Effector memory CD8-positive, alpha-beta T cell (primary cell): ENCODE data around the gene GP9.
"Not testable (repeated sequence)": the region's sequence is repeated elsewhere in the genome, so short reads cannot be mapped to it uniquely, and the experiment has no call there.

ENCODE experiments used
- ATAC-seq: fragments of 150-1000 bp; cut with Tn5 transposase; replicated peaks from 2 replicates; pipeline ENCODE4 v1.10.0; 2021; ENCODE audit warnings: mild to moderate bottlenecking, moderate library complexity
- DNase-seq, 3 experiments: peaks; one replicate each; pipeline ENCODE4 v3.0.0; 2021
- H3K27ac Mint-ChIP-seq, 2 donors: one replicate each; pipeline ENCODE4 v1.8.0; 2022; ENCODE audit warnings: mild to moderate bottlenecking in 2 of 2, mixed read lengths in 2 of 2, moderate library complexity in 2 of 2
- H3K27me3 Mint-ChIP-seq, 2 donors: one replicate each; pipeline ENCODE4 v1.8.0; 2022; ENCODE audit warnings: mixed read lengths in 2 of 2
- H3K36me3 Mint-ChIP-seq: one replicate; pipeline ENCODE4 v1.8.0; 2022; ENCODE audit warnings: mild to moderate bottlenecking, moderate library complexity, mixed read lengths; ENCODE audit not compliant: insufficient read depth
- H3K4me1 Mint-ChIP-seq, 2 donors: one replicate each; pipeline ENCODE4 v1.8.0; 2022; ENCODE audit warnings: low read depth in 2 of 2, mixed read lengths in 2 of 2
- H3K4me3 Mint-ChIP-seq, 2 donors: one replicate each; pipeline ENCODE4 v1.8.0; 2022; ENCODE audit warnings: mild to moderate bottlenecking in 2 of 2, mixed read lengths in 2 of 2, moderate library complexity in 2 of 2
- H3K9me3 Mint-ChIP-seq, 2 donors: one replicate each; pipeline ENCODE4 v1.8.0; 2022; ENCODE audit warnings: mixed read lengths in 2 of 2

Gene GP9

GRCh38 chr3:129105862-129106261 is 45.3 kb downstream of the GP9 start:
- H3K27ac Mint-ChIP-seq, result no peak overlapping the region
- no peaks in the 10 kb centered on the region for H3K9me3 Mint-ChIP-seq
- H3K36me3 Mint-ChIP-seq, result peaks cover 41% of the 10 kb centered on the region
- H3K4me1 Mint-ChIP-seq, result peaks cover 43 to 51% of the 10 kb centered on the region in 2 donors
- H3K27me3 Mint-ChIP-seq, result no peaks in the 10 kb centered on the region
- DNase-seq (no peak), ATAC-seq (no peak)
- no peak overlapping the region for H3K4me3 Mint-ChIP-seq

GRCh38 chr3:129106320-129106719 is 45.7 kb downstream of the GP9 start:
- H3K4me1 Mint-ChIP-seq, result peaks cover 39 to 47% of the 10 kb centered on the region in 2 donors
- no peak overlapping the region for H3K27ac Mint-ChIP-seq
- no peaks in the 10 kb centered on the region for H3K9me3 Mint-ChIP-seq
- no peak for DNase-seq
- H3K27me3 Mint-ChIP-seq, result no peaks in the 10 kb centered on the region
- H3K4me3 Mint-ChIP-seq, result no peak overlapping the region
- ATAC-seq, result no peak
- H3K36me3 Mint-ChIP-seq, result peaks cover 42% of the 10 kb centered on the region

DNA sequence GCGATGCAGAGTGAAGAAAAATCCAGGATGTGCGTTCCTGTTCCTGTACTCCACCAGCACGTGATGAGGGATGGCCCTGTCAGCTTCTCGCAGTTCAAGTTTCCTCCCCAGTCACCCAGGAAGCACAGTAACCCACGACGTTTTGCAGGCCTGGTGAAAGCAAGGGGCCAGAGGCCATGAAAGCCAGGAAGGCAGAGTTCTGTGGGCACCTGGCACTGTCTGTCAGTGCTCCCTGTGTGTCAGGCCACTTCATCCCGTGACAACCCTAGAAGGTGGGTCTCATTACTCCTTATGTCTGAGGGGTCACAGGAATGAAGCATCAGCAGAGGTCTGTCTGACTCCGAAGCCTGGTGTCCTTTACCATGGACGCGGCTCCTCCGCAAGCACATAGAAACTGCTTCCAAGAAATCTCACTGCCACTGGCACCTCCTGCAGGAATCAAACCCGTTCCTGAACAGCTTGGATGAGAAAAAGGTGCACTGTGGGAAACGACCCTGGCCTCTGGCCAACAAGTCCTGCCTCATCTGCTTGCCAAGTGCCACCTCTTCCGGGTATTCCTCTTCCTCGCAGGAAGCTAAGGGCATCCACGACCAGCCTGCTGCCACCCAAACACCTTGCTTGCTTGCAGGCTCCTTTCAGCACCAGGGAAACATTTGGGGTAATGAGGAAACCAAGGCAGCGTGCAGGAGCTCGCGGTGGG is 46.4 kb downstream of the GP9 start:
- Mint-ChIP-seq H3K9me3 (no peaks in the 10 kb centered on the region), H3K4me1 (peaks cover 33 to 40% of the 10 kb centered on the region in 2 donors), H3K4me3 (no peak overlapping the region), H3K27me3 (no peaks in the 10 kb centered on the region), H3K27ac (peak overlapping the region in 1 of 2 donors; percentile 71), H3K36me3 (peaks cover 43% of the 10 kb centered on the region)
- DNase-seq (no peak), ATAC-seq (no peak)

DNA sequence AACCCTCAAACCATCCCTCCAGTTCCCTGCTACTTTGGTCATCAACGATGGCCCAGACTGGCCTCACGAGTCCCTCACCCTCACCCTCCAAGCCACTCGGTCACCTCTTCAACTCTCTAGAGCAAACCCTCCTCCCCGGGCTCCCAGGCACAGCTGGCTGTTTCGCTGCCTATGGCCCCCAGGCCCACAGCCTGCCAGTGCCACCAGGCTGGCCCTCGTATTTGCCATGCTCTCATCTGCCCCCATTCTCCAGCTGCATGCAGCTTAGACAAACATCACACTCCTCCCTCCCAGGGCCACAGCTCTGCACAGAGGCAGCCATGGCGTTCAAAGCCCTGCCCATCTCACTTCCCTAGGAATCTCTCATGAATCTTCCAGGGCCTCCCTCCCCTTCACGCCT is 47.2 kb downstream of the GP9 start:
- peaks cover 47% of the 10 kb centered on the region for H3K36me3 Mint-ChIP-seq
- peak overlapping the region in 1 of 2 donors; percentile 21 for H3K4me3 Mint-ChIP-seq
- ATAC-seq, result no peak
- H3K9me3 Mint-ChIP-seq, result no peaks in the 10 kb centered on the region
- DNase-seq, result no peak
- H3K27ac Mint-ChIP-seq, result peak overlapping the region; percentile 58 to 71
- H3K4me1 Mint-ChIP-seq, result peaks cover 31 to 38% of the 10 kb centered on the region in 2 donors
- H3K27me3 Mint-ChIP-seq, result no peaks in the 10 kb centered on the region

DNA sequence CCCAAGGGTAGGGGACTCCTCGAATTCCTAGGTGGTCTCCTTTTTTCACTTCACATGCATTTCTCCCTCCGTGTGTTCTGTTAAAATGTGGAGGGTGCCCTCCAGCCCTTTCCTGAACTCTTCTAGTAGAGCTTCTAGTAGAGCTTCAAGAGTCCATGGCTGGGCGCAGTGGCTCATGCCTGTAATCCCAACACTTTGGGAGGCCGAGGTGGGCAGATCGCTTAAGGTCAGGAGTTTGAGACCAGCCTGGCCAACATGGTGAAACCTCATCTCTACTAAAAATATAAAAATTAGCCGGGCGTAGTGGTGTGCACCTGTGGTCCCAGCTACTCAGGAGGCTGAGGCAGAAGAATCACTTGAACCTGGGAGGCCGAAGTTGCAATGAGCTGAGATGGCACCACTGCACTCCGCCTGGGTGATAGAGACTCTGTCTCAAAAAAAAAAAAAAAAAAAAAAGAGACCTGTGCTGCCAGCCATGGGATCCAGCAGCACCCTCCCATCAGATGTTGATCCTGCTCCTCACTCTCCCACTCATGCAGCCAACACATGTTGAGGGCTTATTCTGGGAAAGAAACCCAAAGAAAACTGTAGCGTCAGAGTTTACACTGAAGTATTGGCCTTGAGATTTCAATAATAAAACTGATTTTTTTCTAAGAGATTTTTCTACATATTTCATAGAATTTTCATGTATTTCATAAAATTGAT is 50.6 kb downstream of the GP9 start:
- Mint-ChIP-seq H3K27ac (peak overlapping the region in 1 of 2 donors; percentile 35), H3K4me1 (peaks cover 22 to 26% of the 10 kb centered on the region in 2 donors), H3K36me3 (peaks cover 55% of the 10 kb centered on the region)
- not testable (repeated sequence) for H3K9me3 Mint-ChIP-seq, ATAC-seq, H3K27me3 Mint-ChIP-seq, H3K4me3 Mint-ChIP-seq, DNase-seq
